Neuron (in vitro differentiated cells): ENCODE measurements around the gene SLC39A3.

Experiments
- H2AFZ ChIP-seq: one replicate; pipeline ENCODE4 v1.6.1; 2013; ENCODE audit warnings: low read depth, mild to moderate bottlenecking, inconsistent platforms, low read length, moderate library complexity
- H3K27me3 ChIP-seq: one replicate; pipeline ENCODE4 v1.6.1; 2013; ENCODE audit warnings: low read length; ENCODE audit not compliant: insufficient read depth
- H3K36me3 ChIP-seq: one replicate; pipeline ENCODE4 v1.6.1; 2013; ENCODE audit warnings: low read length; ENCODE audit not compliant: insufficient read depth
- H3K4me1 ChIP-seq: one replicate; pipeline ENCODE4 v1.6.1; 2013; ENCODE audit warnings: low read length; ENCODE audit not compliant: insufficient read depth
- H3K4me3 ChIP-seq: 2 replicates; pipeline ENCODE4 v1.5.1; 2013; ENCODE audit warnings: mild to moderate bottlenecking, low read length, moderate library complexity
- H3K9me3 ChIP-seq: one replicate; pipeline ENCODE4 v1.6.1; 2013; ENCODE audit warnings: low read length

The SLC39A3 gene

DNA sequence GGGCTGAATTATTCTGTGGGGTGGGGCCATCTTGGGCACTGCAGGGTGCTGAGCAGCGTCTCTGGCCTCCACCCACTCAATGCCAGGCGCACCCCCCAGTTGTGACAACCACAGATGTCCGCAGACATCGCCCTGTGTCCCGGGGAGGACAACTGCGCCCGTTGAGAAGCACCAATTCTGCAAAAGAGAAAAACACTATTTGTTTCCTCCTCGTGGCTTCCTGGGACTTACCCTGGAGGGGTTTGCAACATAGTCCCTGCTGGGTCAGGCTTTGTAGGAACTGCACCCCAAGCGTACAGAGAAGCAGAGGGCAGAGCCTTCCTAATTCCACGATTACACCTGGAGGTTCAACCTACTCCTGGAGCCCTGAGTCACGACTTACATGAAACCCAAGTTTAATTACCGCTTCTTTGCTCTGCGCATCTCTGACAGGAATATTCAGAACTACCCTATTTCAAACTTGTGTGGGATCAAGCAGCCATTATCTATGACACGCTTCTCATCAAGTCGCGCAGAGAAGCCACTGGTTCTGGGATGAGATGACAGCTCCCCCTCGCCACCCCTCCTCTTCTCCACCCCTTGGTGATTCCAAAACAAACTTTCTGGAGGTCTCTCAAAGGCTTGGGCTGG lies 11.1 kb upstream of the SLC39A3 start:
- Histone ChIP-seq H3K36me3 (peaks cover 21% of the 10 kb centered on the region), H3K27me3 (no peaks in the 10 kb centered on the region), H3K9me3 (no peaks in the 10 kb centered on the region), H2AFZ (no peak overlapping the region), H3K4me3 (no peak overlapping the region), H3K4me1 (no peaks in the 10 kb centered on the region)

DNA sequence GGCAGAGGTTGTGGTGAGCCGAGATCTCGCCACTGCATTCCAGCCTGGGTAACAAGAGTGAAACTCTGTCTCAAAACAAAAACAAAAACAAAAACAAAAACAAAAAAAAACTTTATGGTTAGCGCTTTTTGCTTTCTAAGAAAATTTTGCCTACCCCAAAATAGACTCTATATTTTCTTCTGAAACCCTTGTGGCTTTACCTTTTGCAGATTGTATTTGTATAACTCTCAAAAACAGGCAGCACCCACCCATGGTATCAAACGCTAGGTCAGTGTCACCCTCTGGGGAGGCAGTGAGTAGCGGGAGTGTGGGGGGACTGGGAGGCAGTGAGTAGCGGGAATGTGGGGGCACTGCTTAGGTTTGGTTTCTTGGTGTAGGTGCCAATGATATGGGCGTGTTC lies 7.5 kb upstream of the SLC39A3 start:
- H3K36me3 ChIP-seq, result no peaks in the 10 kb centered on the region
- no peaks in the 10 kb centered on the region for H3K27me3 ChIP-seq
- H3K9me3 ChIP-seq, result no peaks in the 10 kb centered on the region
- no peaks in the 10 kb centered on the region for H3K4me1 ChIP-seq
- H3K4me3 ChIP-seq, result no peak overlapping the region
- no peak overlapping the region for H2AFZ ChIP-seq

DNA sequence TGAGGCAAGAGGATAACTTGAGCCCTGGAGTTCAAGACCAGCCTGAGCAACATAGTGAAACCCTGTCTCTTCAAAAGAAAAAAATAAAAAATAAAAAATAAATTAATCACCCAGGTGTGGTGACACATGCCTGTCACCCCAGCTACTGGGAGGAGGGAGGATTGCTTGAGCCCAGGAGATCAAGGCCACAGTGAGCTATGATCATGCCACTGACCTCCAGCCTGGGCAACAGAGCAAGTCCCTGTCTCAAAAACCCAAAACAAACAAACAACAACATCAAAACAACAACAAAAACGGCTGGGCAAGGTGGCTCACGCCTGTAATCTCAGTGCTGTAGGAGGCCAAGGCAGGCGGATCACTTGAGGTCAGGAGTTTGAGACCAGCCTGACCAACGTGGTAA lies 4.3 kb upstream of the SLC39A3 start:
- Histone ChIP-seq H3K27me3 (no peaks in the 10 kb centered on the region), H3K36me3 (no peaks in the 10 kb centered on the region), H3K9me3 (no peaks in the 10 kb centered on the region), H2AFZ (no peak overlapping the region), H3K4me1 (peaks cover 5% of the 10 kb centered on the region), H3K4me3 (no peak overlapping the region)

DNA sequence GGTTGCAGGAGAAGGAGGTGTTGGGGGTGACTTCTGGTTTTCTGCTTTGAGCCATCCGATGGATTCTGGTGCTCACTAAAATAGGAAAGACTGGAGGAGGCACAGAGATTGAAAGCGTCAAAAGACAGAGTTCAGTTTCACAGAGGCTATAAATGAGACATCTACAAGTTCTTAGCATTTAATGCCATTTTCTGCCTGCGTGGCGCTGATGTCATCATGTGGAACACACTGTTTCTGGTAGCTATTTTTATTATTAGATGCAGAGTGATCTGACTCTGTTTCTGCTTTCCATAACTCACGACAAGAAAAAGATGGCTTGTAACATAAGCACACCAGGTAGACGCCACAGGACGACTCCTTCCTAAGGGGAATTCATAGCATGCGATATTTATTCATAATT lies 3.3 kb upstream of the SLC39A3 start:
- Histone ChIP-seq H3K27me3 (no peaks in the 10 kb centered on the region), H3K9me3 (no peaks in the 10 kb centered on the region), H3K36me3 (no peaks in the 10 kb centered on the region), H2AFZ (no peak overlapping the region), H3K4me3 (no peak overlapping the region), H3K4me1 (peaks cover 6% of the 10 kb centered on the region)

DNA sequence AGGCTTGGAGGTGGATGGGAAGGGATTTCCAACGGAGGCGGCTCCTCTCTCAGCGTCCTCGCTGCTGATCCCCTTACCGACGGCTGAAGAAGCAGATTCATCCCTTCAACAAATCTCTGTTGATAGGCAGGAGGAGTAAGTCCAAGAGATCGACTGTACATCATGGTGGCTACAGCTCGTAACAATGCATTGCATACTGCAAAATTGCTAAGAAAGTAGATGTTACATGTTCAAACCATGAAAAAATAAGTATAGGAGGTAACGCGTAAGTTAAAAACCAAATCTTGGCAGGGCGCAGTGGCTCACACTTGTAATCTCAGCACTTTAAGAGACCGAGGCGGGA lies 468 bp upstream of the SLC39A3 start:
- H3K4me3 ChIP-seq, result peak overlapping the region; percentile 88
- H3K36me3 ChIP-seq, result peaks cover 18% of the 10 kb centered on the region
- H2AFZ ChIP-seq, result peak overlapping the region; percentile 87
- H3K27me3 ChIP-seq, result no peaks in the 10 kb centered on the region
- peaks cover 9% of the 10 kb centered on the region for H3K9me3 ChIP-seq
- peaks cover 6% of the 10 kb centered on the region for H3K4me1 ChIP-seq

DNA sequence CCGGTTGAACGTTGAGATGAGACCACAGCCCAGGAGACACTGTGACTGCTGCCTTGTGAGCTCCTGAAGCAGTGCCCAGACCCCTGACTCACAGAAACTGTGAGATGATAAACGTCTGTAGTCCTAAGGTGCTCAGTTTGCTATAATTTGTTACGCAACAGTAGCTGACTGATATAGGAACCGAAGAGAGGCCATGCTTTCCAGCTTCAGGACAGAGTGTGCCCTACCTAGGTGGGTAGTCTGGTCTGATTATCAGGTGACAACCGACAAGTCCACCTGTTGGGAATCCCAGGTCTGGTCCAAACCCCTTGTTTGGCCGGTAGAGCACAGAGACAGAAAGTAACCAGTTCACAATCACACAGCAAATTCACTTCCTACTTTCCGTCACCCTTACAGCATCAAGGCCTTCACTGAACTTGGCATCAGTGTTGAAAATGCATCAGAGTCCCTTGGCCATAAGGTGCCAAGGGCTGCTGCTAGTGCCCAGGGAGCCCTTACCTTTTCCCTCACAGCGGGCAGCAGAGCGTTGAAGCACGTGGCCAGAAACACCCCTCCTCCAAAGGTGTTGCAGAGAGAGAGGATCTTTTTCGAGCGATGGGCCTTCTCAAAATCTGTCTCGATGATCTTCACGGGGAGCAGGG lies 3.1 kb downstream of the SLC39A3 start:
- Histone ChIP-seq H3K4me1 (peaks cover 11% of the 10 kb centered on the region), H3K36me3 (peaks cover 43% of the 10 kb centered on the region), H3K4me3 (no peak overlapping the region), H3K9me3 (peaks cover 9% of the 10 kb centered on the region), H3K27me3 (no peaks in the 10 kb centered on the region), H2AFZ (no peak overlapping the region)

DNA sequence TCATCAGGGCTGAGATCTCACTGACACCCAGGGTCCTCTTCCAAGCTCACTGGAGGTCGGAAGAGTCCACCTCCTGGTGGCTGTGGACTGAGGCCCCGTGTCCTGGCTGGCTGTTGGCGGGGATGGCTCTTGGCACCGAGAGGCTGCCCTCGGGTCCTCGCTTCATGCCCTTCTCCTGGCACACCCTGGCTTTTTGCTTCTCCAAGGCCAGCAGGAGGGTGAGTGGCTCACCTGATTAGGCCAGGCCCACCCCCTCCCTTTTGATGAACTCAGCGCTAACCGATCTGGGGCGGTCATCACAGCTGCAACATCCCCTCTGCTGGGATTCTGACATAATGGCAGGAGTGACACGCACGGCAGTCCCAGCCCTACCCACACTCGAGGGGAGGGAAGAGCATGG lies 4.4 kb downstream of the SLC39A3 start:
- Histone ChIP-seq H2AFZ (no peak overlapping the region), H3K9me3 (peaks cover 9% of the 10 kb centered on the region), H3K4me1 (peaks cover 11% of the 10 kb centered on the region), H3K27me3 (no peaks in the 10 kb centered on the region), H3K4me3 (no peak overlapping the region), H3K36me3 (peaks cover 43% of the 10 kb centered on the region)

DNA sequence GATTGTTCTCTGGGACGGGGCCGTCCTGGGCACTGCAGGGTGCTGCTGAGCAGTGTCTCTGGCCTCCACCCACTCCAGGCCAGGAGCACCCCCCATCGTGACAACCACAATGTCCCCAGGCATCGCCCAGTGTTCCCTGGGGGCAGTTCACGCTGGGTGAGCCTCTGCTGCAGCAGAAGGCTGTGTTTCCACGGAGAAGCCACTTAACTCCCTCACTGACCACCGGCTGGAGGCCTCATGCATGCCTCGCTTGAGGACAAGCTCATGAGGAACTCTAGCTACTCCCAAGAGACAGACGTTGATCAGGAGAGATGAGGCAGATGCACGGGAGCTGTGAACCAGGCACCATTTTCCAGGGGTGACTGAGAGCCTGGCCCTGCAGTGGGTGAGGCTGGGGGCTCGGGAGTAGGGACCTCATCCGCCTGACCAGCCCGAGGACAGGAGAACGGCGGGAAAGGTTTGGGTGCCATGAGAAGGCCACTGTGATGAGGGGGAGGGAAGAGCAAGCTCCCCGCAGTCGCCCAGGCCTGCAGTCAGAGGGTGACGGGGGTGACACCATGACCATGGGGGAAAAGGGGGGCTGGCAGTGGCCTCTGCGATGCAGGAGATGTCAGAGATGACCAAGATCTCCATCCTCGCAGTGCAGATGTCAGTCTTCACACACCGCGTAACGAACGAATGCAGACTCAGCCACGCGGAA lies 5.1 kb downstream of the SLC39A3 start:
- Histone ChIP-seq H3K4me3 (no peak overlapping the region), H3K36me3 (peaks cover 43% of the 10 kb centered on the region), H2AFZ (no peak overlapping the region), H3K27me3 (no peaks in the 10 kb centered on the region), H3K4me1 (peaks cover 11% of the 10 kb centered on the region), H3K9me3 (peaks cover 9% of the 10 kb centered on the region)

DNA sequence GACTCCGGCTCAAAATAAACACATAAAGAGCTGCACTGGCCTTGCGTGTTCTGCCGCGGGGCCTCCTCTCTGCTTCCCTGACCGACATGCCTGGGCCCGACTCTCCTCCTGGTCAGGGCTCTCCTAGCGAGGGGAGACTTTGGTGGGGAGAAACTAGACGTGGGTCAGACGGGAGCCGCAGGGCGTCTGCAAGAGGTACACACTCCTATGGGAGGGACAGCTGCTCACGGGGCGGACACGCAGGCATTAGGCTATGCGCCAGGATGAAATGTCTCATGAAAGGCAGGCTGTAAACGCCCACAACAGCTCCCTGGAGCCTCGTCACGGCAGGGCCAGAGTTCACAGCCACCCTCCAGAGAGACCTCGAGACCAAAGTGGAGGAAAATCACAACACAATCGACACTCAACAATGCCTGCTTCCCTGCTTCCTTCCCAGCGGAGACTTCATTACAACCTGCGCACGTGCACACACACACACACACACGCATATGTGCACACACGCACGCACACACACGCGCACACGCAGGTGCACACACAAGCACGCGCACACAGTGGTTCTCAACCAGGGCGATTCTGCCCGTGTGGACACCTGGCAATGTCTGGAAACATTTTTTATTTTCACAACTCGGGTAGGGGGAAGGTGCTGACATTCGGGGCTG lies 5.8 kb downstream of the SLC39A3 start:
- Histone ChIP-seq H2AFZ (no peak overlapping the region), H3K9me3 (peaks cover 9% of the 10 kb centered on the region), H3K27me3 (no peaks in the 10 kb centered on the region), H3K4me1 (peaks cover 6% of the 10 kb centered on the region), H3K4me3 (no peak overlapping the region), H3K36me3 (peaks cover 43% of the 10 kb centered on the region)

DNA sequence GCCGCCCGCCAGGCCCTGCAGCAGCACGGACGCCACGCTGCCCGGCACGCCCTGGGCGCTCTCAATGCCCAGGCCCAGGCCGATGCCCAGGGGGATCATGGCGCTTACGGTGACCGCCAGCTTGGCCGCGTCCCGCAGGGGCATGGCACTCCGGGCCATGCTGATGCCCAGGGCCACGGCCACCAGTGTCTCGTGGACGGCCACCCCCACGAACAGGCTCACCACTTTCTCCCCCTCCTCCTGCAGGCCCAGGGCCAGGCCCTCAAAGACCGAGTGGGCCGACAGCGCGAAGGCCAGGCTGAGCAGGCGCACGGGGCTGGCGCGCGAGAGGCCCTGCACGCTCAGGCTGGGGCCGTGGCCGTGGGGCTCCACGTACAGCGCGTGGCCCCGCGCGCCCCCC lies 6.9 kb downstream of the SLC39A3 start:
- no peak overlapping the region for H2AFZ ChIP-seq
- H3K27me3 ChIP-seq, result no peaks in the 10 kb centered on the region
- peaks cover 5% of the 10 kb centered on the region for H3K4me1 ChIP-seq
- peaks cover 9% of the 10 kb centered on the region for H3K9me3 ChIP-seq
- no peak overlapping the region for H3K4me3 ChIP-seq
- peaks cover 43% of the 10 kb centered on the region for H3K36me3 ChIP-seq

DNA sequence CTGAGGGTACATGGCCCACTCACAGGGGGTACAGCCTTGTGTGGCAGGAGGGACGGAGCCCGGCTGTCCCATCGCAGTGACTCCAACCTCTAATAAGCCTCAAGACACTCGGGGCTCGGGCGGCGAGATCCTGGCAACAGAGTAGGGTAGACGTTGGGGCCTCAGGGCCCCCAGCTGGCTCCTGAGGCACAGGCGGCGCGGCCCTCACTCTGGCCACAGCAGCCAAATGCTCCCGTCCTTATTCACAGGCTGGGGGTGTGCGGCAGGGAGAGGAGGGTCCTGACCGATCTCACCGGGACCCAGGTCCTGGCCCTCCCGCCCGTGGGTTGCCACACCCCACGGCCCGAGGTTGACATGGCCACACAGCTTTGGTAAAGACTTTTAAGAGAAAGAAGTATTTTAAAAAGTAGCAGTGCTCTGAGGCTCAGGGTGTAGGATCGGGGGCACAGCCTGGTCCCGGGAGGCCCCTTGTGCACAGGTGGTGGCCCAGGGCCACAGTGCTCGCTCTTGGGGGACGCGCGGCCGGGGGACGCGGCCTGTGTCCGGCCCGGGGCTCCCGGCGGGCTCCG lies 7.6 kb downstream of the SLC39A3 start:
- Histone ChIP-seq H3K36me3 (peaks cover 43% of the 10 kb centered on the region), H3K27me3 (peaks cover 3% of the 10 kb centered on the region), H2AFZ (no peak overlapping the region), H3K9me3 (peaks cover 9% of the 10 kb centered on the region), H3K4me3 (no peak overlapping the region), H3K4me1 (peaks cover 5% of the 10 kb centered on the region)

DNA sequence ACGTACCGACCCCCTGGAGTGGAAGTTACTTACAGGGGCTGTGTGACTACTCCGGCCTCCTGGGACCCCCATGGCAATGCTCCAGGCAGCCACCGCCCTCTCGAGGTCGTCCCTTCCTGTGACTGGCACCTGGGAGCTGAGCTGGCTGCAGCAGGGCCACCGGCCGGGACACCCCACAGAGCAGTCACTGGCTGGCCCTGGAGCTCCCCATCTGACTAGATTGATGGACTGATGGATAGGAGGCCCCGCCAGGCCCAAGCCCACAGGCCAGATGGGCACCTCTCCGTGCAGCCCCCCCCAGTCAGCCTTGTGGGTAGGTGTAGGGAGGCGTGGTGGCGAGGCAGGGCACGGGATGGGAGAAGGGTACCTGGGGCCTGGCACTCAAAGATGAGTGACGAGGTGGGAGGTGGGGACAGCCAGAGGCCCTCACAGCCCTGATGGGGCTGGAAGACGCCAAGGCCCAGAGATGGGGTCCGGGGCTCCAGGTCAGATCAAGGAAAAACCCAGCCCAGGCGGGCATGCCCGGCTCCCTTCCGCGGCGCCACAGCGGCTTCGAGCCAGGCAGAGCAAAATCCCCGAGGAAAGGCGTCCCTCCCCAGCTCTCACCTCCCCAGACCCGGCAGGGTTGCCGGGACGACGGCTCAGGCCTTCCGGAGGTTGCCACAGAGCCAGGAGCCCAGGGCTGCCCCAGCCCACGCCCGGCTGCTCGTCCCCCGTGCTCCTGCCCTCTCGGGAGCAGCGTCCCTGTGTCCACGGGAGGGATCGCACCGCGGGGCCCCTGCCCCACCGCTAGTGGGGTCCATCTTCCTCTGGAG lies 8.4 kb downstream of the SLC39A3 start:
- no peak overlapping the region for H2AFZ ChIP-seq
- peaks cover 9% of the 10 kb centered on the region for H3K27me3 ChIP-seq
- H3K4me1 ChIP-seq, result peaks cover 9% of the 10 kb centered on the region
- H3K36me3 ChIP-seq, result peaks cover 35% of the 10 kb centered on the region
- H3K4me3 ChIP-seq, result no peak overlapping the region
- H3K9me3 ChIP-seq, result peaks cover 1% of the 10 kb centered on the region
